GM12875 (cell line): ENCODE data around the gene PTPMT1.

Source experiments
- H3K4me3 ChIP-seq: one replicate; pipeline ENCODE4 v1.5.1; 2011; ENCODE audit warnings: low read depth, low read length, control low read depth
- TF ChIP-seq, protein P1 (sequence below): IDR thresholded peaks from 2 replicates; pipeline ENCODE4 v1.5.1; 2011; ENCODE audit warnings: low read depth, mild to moderate bottlenecking, control low read depth, inconsistent platforms, low read length, moderate library complexity, borderline replicate concordance; ENCODE audit not compliant: insufficient read depth

Gene PTPMT1

DNA sequence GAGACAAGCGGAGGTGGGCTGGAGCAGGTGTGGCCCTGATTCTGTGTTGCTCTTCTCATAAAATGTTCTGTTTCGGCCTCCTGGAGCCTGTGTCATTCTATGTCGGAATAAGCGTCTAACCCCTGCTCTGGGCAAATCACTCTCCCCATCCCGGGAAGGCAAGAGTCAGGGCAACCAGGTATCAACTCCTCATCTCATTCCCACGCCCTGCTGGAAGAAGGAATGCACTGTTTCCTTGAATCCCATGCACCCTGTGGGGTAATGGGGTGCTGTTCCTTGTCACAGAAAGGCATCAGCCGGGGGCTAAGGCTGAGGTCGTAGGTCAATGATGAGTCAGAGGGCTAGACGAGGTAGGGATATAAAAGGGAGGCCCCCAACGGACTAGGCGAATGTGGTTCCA lies 23.7 kb downstream of the PTPMT1 start:
- no peak overlapping the region for H3K4me3 ChIP-seq
- TF ChIP-seq, protein P1, sequence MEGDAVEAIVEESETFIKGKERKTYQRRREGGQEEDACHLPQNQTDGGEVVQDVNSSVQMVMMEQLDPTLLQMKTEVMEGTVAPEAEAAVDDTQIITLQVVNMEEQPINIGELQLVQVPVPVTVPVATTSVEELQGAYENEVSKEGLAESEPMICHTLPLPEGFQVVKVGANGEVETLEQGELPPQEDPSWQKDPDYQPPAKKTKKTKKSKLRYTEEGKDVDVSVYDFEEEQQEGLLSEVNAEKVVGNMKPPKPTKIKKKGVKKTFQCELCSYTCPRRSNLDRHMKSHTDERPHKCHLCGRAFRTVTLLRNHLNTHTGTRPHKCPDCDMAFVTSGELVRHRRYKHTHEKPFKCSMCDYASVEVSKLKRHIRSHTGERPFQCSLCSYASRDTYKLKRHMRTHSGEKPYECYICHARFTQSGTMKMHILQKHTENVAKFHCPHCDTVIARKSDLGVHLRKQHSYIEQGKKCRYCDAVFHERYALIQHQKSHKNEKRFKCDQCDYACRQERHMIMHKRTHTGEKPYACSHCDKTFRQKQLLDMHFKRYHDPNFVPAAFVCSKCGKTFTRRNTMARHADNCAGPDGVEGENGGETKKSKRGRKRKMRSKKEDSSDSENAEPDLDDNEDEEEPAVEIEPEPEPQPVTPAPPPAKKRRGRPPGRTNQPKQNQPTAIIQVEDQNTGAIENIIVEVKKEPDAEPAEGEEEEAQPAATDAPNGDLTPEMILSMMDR, result no peak

GRCh38 chr11:47589584-47589976 lies 24.2 kb downstream of the PTPMT1 start:
- no peak overlapping the region for H3K4me3 ChIP-seq
- TF ChIP-seq, protein P1, result no peak

DNA sequence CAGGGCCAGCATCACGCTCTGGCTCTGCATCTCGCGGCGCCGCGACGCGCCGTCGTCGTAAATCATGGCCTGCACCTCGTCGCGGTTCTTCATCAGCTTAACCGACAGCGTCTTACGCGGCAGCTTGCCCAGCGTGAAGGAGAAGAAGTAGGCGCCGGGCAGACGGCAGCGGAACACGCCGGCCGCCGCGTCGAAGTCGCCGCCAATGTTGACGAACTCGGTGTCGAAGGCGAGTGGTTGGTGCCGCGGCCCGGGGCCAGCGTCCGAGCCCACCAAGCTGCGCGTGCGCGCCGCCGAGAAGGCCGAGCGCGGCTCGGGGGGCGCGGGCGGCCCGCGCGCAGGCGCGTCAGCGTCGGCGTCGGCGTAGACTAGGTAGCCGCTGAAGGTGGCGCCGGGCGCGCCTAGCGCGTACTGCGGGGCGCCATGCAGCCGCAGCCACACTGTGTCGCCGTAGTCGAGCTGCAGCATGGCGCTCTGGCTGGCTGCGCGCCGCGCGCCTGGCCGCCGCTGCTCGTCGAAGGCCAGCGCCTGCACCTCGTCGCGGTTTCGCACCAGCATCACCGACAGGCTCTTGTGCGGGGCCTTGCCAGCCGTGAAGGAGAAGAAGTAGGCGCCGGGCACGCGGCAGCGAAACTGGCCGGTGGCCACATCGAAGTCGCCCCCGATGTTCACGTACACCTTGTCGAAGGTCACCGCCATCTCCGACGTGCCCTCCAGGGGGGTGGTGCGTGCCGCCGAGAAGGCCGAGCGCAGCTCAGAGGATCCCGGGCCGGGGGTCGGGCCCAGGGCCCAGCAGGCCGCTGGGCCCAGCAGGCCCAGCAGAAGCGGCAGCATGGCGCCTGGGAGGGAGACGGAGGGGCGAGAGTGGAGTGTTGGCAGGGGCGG lies 24.8 kb downstream of the PTPMT1 start:
- TF ChIP-seq, protein P1, result no peak
- no peak overlapping the region for H3K4me3 ChIP-seq

- no peak overlapping the region for H3K4me3 ChIP-seq
- TF ChIP-seq, protein P1, result no peak
Measured at GRCh38 chr11:47591764-47592163, 26.4 kb downstream of the PTPMT1 start.

GRCh38 chr11:47592251-47592650 lies 26.9 kb downstream of the PTPMT1 start:
- TF ChIP-seq, protein P1, result no peak
- H3K4me3 ChIP-seq, result no peak overlapping the region

GRCh38 chr11:47592970-47593369 lies 27.6 kb downstream of the PTPMT1 start:
- no peak overlapping the region for H3K4me3 ChIP-seq
- TF ChIP-seq, protein P1, result no peak

GRCh38 chr11:47593492-47593933 lies 28.1 kb downstream of the PTPMT1 start:
- no peak overlapping the region for H3K4me3 ChIP-seq
- TF ChIP-seq, protein P1, result no peak
